Eye (tissue), 1 donor: ENCODE results near the gene LENG1.
"Not testable (repeated sequence)": the region's sequence is repeated elsewhere in the genome, so short reads cannot be mapped to it uniquely, and the experiment has no call there.

Source experiments
- DNase-seq: peaks from one replicate; pipeline ENCODE4 v3.0.0-alpha.2; 2015

Gene LENG1

GRCh38 chr19:54159352-54160181 is at the start of gene LENG1:
TSS of gene LENG1 (minus strand) at chr19:54159721. CDS start at chr19:54159695, 26 bp downstream.
- peak; percentile 100 for DNase-seq

- DNase-seq: peak; percentile 25
Measured at GRCh38 chr19:54208784-54209057, 49.2 kb upstream of the LENG1 start.

- DNase-seq: peak; percentile 29
Measured at GRCh38 chr19:54207983-54208783, 48.7 kb upstream of the LENG1 start.

- no peak for DNase-seq
Measured at GRCh38 chr19:54207676-54207982, 48.1 kb upstream of the LENG1 start.

- DNase-seq: not testable (repeated sequence)
Measured at GRCh38 chr19:54207193-54207592, 47.7 kb upstream of the LENG1 start.

- DNase-seq: no peak
Measured at GRCh38 chr19:54206831-54207177, 47.3 kb upstream of the LENG1 start.

GRCh38 chr19:54206030-54206830 is 46.7 kb upstream of the LENG1 start:
- DNase-seq: no peak

- no peak for DNase-seq
Measured at GRCh38 chr19:54204767-54205468, 45.4 kb upstream of the LENG1 start.

- DNase-seq: no peak
Measured at GRCh38 chr19:54203151-54203611, 43.7 kb upstream of the LENG1 start.

- no peak for DNase-seq
Measured at GRCh38 chr19:54201980-54202379, 42.5 kb upstream of the LENG1 start.

- no peak for DNase-seq
Measured at GRCh38 chr19:54201172-54201701, 41.7 kb upstream of the LENG1 start.

- DNase-seq: no peak
Measured at GRCh38 chr19:54199401-54199800, 39.9 kb upstream of the LENG1 start.

GRCh38 chr19:54197121-54197520 is 37.6 kb upstream of the LENG1 start:
- no peak for DNase-seq

- DNase-seq: no peak
Measured at GRCh38 chr19:54196536-54196935, 37.0 kb upstream of the LENG1 start.

GRCh38 chr19:54194463-54194862 is 34.9 kb upstream of the LENG1 start:
- DNase-seq: not testable (repeated sequence)

GRCh38 chr19:54193011-54193410 is 33.5 kb upstream of the LENG1 start:
- no peak for DNase-seq

GRCh38 chr19:54191811-54192453 is 32.4 kb upstream of the LENG1 start:
- no peak for DNase-seq

- no peak for DNase-seq
Measured at GRCh38 chr19:54191011-54191810, 31.7 kb upstream of the LENG1 start, which contains the start of gene TSEN34. TSS of gene TSEN34 (plus strand) at chr19:54191308. CDS start at chr19:54191365, 57 bp downstream.

GRCh38 chr19:54190503-54191010 is 31.0 kb upstream of the LENG1 start:
- peak; percentile 100 for DNase-seq

- DNase-seq: peak; percentile 100
Measured at GRCh38 chr19:54189735-54190502, 30.4 kb upstream of the LENG1 start.
